Inflammatory macrophage treated with lipopolysaccharide for 1 hour (primary cell): ENCODE measurements around the gene MAS1L.

Source experiments
- DNase-seq, 2 donors: peaks; one replicate each; pipeline ENCODE4 v3.0.0-alpha.2; 2020 to 2022

MAS1L gene

GRCh38 chr6:29487660-29488059, at the start of gene MAS1L:
MAS1L (minus strand) TSS chr6:29487956; CDS start chr6:29487902, 54 bp downstream.
- DNase-seq, result no peak

- DNase-seq, result no peak
Observed at GRCh38 chr6:29532320-29532951, 44.7 kb upstream of the MAS1L start.

GRCh38 chr6:29531668-29532067, 43.9 kb upstream of the MAS1L start:
- no peak for DNase-seq

GRCh38 chr6:29530671-29531310, 43.0 kb upstream of the MAS1L start:
- DNase-seq, result no peak

GRCh38 chr6:29529956-29530355, 42.2 kb upstream of the MAS1L start:
- DNase-seq, result no peak

GRCh38 chr6:29528988-29529560, 41.3 kb upstream of the MAS1L start:
- no peak for DNase-seq

GRCh38 chr6:29528300-29528931, 40.7 kb upstream of the MAS1L start:
- no peak for DNase-seq

GRCh38 chr6:29527564-29527963, 39.8 kb upstream of the MAS1L start:
- DNase-seq, result no peak

- no peak for DNase-seq
Observed at GRCh38 chr6:29527126-29527525, 39.4 kb upstream of the MAS1L start.

- DNase-seq, result no peak
Observed at GRCh38 chr6:29525311-29525639, 37.5 kb upstream of the MAS1L start.

- no peak for DNase-seq
Observed at GRCh38 chr6:29524444-29525310, 36.9 kb upstream of the MAS1L start.

- no peak for DNase-seq
Observed at GRCh38 chr6:29524044-29524443, 36.3 kb upstream of the MAS1L start.

- no peak for DNase-seq
Observed at GRCh38 chr6:29522227-29522626, 34.5 kb upstream of the MAS1L start.

- DNase-seq, result no peak
Observed at GRCh38 chr6:29521006-29521680, 33.4 kb upstream of the MAS1L start.

- DNase-seq, result no peak
Observed at GRCh38 chr6:29520232-29520631, 32.5 kb upstream of the MAS1L start.

- no peak for DNase-seq
Observed at GRCh38 chr6:29519291-29520010, 31.7 kb upstream of the MAS1L start.

- DNase-seq, result no peak
Observed at GRCh38 chr6:29517728-29518440, 30.1 kb upstream of the MAS1L start.

GRCh38 chr6:29517245-29517644, 29.5 kb upstream of the MAS1L start:
- no peak for DNase-seq

GRCh38 chr6:29516108-29516507, 28.4 kb upstream of the MAS1L start:
- no peak for DNase-seq

GRCh38 chr6:29510746-29511300, 23.1 kb upstream of the MAS1L start:
- no peak for DNase-seq

- no peak for DNase-seq
Observed at GRCh38 chr6:29510202-29510601, 22.4 kb upstream of the MAS1L start.
